A549 treated with RU486 at 1 μM for 4 hours (cell line): Measurements from ENCODE around the gene SV2B. TPM values are rescaled to one million over a fixed set of nuclear protein-coding genes. Genes with fewer than 3 reads are reported as not detected.

ENCODE experiments used
- total RNA-seq: library from RNA; stranded (reverse); fragments of 200-300 nt; extraction: Qiagen RNA extraction; gene quantifications from 5 replicates; pipeline ENCODE4 v1.2.3, GENCODE V29; 2022; ENCODE audit warnings: low read depth

Gene SV2B, protein sequence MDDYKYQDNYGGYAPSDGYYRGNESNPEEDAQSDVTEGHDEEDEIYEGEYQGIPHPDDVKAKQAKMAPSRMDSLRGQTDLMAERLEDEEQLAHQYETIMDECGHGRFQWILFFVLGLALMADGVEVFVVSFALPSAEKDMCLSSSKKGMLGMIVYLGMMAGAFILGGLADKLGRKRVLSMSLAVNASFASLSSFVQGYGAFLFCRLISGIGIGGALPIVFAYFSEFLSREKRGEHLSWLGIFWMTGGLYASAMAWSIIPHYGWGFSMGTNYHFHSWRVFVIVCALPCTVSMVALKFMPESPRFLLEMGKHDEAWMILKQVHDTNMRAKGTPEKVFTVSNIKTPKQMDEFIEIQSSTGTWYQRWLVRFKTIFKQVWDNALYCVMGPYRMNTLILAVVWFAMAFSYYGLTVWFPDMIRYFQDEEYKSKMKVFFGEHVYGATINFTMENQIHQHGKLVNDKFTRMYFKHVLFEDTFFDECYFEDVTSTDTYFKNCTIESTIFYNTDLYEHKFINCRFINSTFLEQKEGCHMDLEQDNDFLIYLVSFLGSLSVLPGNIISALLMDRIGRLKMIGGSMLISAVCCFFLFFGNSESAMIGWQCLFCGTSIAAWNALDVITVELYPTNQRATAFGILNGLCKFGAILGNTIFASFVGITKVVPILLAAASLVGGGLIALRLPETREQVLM
- total RNA-seq = 0.02 to 0.10 TPM (median 0.04 TPM) in 3 of 5 replicates, not detected in the others

DNA sequence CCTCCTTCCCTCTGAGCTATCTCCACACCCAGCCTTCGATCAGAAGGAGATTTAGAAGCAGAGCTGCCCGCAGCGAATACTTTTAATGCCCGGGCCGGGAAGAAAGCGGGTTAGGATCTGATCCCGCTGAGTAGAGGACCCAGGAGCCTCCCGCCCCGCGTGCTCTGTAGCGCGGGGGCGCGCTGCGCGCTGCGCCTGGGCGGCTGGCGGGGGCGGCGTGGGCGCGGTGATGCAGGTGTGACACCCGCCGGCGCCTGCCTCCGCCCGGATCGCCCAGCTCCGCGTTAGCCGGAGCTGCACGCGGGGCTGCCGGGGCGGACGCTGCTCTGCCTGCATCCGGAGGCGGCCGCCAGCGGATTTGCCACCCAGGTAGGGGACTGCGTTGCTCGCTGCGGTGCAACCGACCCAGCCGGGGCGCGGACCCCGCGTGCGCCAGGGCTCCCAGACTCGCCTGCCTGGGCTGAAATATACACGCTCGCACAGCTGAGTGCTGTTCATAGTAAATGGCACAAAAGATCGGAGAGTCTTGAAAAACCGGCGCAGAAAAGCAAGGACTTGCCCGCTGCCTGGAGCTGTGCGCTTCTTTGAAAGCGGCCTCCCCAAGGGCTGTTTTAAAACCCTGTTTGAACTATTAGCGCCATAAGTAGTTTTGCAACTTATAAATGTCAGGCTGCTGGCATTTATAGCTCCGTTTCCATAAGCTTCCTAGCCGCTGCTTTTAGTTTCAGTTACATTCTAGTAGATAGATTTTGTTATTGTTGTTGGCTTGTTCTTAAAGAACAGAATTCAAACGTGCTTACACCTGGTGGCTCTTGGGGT is at the start of gene SV2B:
SV2B (plus strand) TSS at position 263 of the 819 bp plus-strand sequence. CDS start 126,007 bp downstream, outside the sequence.

Other genes with a start within 250 kb of the SV2B start
- gene FURIN, start 231.7 kb upstream of the SV2B start, total RNA-seq = 41.1 to 61.8 TPM (median 50.3 TPM) in 5 replicates
- 0.56 to 0.88 TPM (median 0.64 TPM) in 5 replicates for gene FES, start 215.8 kb upstream of the SV2B start, total RNA-seq
- 21.0 to 29.3 TPM (median 25.3 TPM) in 5 replicates for gene MAN2A2, start 197.0 kb upstream of the SV2B start, total RNA-seq
- gene HDDC3, start 167.7 kb upstream of the SV2B start, total RNA-seq = 26.7 to 34.4 TPM (median 32.2 TPM) in 5 replicates
- 55.3 to 57.5 TPM (median 56.8 TPM) in 5 replicates for gene UNC45A, start 165.0 kb upstream of the SV2B start, total RNA-seq
- 21.2 to 43.5 TPM (median 33.8 TPM) in 5 replicates for gene RCCD1, start 145.4 kb upstream of the SV2B start, total RNA-seq
- gene PRC1, start 105.7 kb upstream of the SV2B start, total RNA-seq = 180 to 253 TPM (median 211 TPM) in 5 replicates
- gene VPS33B, start 77.7 kb upstream of the SV2B start, total RNA-seq = 12.9 to 16.5 TPM (median 13.9 TPM) in 5 replicates